ENCODE results near the gene TNRC6C. TPM values are rescaled to one million over a fixed set of nuclear protein-coding genes. Genes with fewer than 3 reads are reported as not detected.

TNRC6C gene
- total and polyA plus RNA-seq, 8 donors = 14.0 to 20.3 (median 16.6) TPM

DNA sequence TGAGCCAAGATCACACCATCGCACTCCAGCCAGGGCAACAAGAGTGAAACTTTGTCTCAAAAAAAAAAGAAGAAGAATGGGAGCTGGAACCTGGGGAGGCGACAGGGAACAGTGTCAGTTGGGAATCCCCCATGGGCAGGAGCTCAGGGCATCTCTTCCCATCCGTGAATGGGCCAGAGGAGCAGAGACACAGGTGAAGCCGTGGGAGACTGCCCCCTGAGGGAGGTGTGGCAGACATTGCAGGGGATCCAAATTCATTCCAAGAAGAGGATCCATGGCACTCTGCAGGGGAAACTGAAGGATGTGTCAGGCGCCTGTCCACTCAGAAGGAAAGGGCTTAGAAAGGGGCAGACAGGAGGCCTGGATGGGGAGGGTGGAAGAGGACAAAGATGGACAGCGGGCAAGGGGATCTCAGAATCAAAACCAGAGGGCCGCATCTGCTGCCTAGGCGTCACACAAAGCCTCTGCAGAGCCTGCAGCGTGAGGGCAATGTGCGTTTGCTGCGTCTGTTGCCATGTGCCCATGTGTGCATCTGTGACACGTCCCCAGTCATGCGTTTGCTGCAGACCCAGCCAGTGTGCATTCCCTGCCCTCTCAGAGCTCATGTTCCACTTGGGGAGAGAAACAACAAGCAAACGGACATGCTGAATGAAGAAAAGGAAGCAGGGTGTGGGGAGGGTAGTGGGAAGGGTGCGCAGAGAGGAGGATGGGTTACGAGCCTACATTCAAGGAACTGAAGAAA lies 30.6 kb upstream of the TNRC6C start:
- Histone ChIP-seq H3K9me3 (no peaks in the 10 kb centered on the region), H3K27me3 (peaks cover 0 to 87% of the 10 kb centered on the region in 2 donors), H3K4me3 (no peak overlapping the region), H3K27ac (no peak overlapping the region), H3K4me1 (peaks cover 0 to 3% of the 10 kb centered on the region in 2 donors), H3K36me3 (no peaks in the 10 kb centered on the region)
- DNase-seq = no peak
- TF ChIP-seq, protein P1, sequence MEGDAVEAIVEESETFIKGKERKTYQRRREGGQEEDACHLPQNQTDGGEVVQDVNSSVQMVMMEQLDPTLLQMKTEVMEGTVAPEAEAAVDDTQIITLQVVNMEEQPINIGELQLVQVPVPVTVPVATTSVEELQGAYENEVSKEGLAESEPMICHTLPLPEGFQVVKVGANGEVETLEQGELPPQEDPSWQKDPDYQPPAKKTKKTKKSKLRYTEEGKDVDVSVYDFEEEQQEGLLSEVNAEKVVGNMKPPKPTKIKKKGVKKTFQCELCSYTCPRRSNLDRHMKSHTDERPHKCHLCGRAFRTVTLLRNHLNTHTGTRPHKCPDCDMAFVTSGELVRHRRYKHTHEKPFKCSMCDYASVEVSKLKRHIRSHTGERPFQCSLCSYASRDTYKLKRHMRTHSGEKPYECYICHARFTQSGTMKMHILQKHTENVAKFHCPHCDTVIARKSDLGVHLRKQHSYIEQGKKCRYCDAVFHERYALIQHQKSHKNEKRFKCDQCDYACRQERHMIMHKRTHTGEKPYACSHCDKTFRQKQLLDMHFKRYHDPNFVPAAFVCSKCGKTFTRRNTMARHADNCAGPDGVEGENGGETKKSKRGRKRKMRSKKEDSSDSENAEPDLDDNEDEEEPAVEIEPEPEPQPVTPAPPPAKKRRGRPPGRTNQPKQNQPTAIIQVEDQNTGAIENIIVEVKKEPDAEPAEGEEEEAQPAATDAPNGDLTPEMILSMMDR (IDR thresholded peaks at IDR 0.05) = no peak
- intact Hi-C loops (cut with DNase I) = no loop called here
- ATAC-seq = no peak

DNA sequence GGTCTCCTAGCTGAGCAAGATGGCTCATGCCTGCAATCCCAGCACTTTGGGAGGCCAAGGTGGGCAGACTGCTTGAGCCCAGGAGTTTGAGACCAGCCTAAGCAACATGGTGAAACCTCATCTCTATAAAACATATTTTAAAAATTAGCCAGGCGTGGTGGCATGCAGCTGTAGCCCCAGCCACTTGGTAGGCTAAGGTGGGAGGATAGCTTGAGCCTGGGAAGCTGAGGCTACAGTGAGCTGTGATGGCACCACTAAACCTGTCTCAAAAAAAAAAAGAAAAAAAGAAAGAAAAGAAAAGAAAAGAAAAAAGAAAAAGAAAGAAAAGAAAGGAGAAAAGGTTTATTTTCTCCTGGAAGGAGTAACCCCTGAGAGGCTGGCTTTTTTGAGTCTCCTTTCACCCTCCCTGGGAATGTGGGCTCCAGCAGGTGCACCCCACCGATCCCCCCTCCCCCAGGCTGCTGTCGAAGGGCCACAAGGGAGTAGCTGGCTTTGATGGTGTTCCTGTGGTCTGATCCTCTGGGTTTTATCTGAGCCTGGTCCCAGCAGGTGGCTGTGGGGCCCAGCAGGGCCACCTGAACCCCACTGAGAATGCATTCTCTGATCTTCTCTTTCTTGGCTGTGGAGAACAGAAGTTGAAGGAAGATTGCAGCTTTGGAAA lies 29.9 kb upstream of the TNRC6C start:
- Histone ChIP-seq H3K27me3 (peaks cover 0 to 87% of the 10 kb centered on the region in 2 donors), H3K36me3 (no peaks in the 10 kb centered on the region), H3K27ac (no peak overlapping the region), H3K9me3 (no peaks in the 10 kb centered on the region), H3K4me1 (peaks cover 0 to 3% of the 10 kb centered on the region in 2 donors), H3K4me3 (no peak overlapping the region)
- TF ChIP-seq, protein P1 (IDR thresholded peaks at IDR 0.05) = no peak
- intact Hi-C loops (cut with DNase I) = no loop called here
- DNase-seq (no peak), ATAC-seq (no peak)

DNA sequence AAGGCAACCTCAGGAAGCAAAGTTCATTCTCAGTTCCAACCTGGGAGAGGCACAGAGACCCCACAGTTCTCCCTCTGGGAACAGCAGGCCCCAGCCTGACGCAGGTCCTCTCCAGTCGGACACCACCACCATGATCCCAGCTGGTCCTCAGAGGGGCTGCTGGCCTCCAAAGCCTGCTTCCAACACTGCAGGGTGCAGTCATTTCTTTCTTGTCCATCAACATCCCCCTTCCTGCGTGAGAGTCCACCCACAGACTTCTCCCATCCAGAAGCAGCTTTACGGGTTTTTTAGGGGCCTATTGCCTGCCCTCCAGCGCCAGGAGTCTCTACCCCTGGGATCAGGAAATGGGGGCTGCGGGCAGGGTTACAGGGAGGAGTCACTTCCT lies 29.3 kb upstream of the TNRC6C start:
- TF ChIP-seq, protein P1 (IDR thresholded peaks at IDR 0.05) = no peak

DNA sequence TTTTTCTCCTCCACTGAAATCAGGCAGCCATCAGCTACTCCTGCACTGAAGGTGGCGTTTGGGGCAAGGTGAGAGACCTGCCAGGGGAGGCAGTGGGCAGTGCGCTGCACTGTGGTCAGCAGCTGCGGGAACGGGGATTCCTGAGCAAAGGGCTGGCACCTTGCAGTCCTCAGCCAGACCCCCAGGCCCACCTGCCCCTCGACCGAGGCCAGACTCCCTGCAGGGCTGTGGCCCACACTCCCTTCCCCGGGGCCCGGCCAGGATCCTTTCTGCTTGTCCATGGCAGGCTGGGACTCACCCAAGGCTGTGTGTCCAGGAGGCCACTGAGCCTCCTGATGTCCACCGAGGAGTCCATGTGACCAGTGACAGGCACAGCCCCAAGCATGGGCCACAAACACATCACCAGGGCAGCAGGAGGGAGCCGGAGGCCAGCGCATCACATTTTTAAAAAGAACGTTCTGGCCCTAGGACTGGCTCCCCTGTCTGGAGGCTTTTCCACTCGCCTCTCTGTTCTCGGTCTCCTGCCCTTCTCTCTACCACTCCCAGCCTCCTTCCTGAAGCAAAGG lies 28.5 kb upstream of the TNRC6C start:
- intact Hi-C loops (cut with DNase I) = no loop called here
- Histone ChIP-seq H3K9me3 (no peaks in the 10 kb centered on the region), H3K4me1 (no peaks in the 10 kb centered on the region), H3K27me3 (peaks cover 0 to 86% of the 10 kb centered on the region in 2 donors), H3K27ac (no peak overlapping the region), H3K4me3 (no peak overlapping the region), H3K36me3 (no peaks in the 10 kb centered on the region)
- no peak for ATAC-seq
- TF ChIP-seq, protein P1 (IDR thresholded peaks at IDR 0.05) = no peak
- DNase-seq = no peak

More for the DNA sequence above, 29.3 kb upstream of the TNRC6C start:
- no peak overlapping the region for H3K4me3 ChIP-seq
- no peaks in the 10 kb centered on the region for H3K36me3 ChIP-seq
- DNase-seq (no peak), ATAC-seq (no peak)
- no peak overlapping the region for H3K27ac ChIP-seq
- H3K27me3 ChIP-seq = peaks cover 0 to 87% of the 10 kb centered on the region in 2 donors
- H3K4me1 ChIP-seq = peaks cover 0 to 3% of the 10 kb centered on the region in 2 donors
- intact Hi-C loops (cut with DNase I) = no loop called here
- no peaks in the 10 kb centered on the region for H3K9me3 ChIP-seq
